HepG2 (cell line): ENCODE results near the gene MBTPS1. TPM values are rescaled to one million over a fixed set of nuclear protein-coding genes. Genes with fewer than 3 reads are reported as not detected.

Experiments used
- BRD4 ChIP-seq: sonication (generic); formaldehyde crosslinking; IDR thresholded peaks from 2 replicates; pipeline ENCODE4 v1.4.0; 2020; ENCODE audit warnings: missing genetic modification reagents
- CHCHD3 ChIP-seq: sonication (generic); formaldehyde crosslinking; IDR thresholded peaks from 2 replicates; pipeline ENCODE4 v1.8.0; 2022; ENCODE audit warnings: mild to moderate bottlenecking, missing genetic modification reagents, moderate library complexity
- KDM1A ChIP-seq: IDR thresholded peaks from 2 replicates; pipeline ENCODE4 v1.6.1; 2016; ENCODE audit warnings: missing compliant biosample characterization
- LRRFIP1 ChIP-seq: sonication (generic); formaldehyde crosslinking; conservative IDR thresholded peaks from 2 replicates; pipeline ENCODE4 v1.4.0; 2020; ENCODE audit warnings: missing genetic modification reagents
- RFXANK ChIP-seq: IDR thresholded peaks from 2 replicates; pipeline ENCODE4 v1.6.1; 2016
- SNAPC4 ChIP-seq: sonication (generic); formaldehyde crosslinking; IDR thresholded peaks from 2 replicates; pipeline ENCODE4 v1.4.0; 2020; ENCODE audit warnings: mild to moderate bottlenecking, missing genetic modification reagents
- SOX5 ChIP-seq: IDR thresholded peaks from 2 replicates; pipeline ENCODE4 v1.6.1; 2016; ENCODE audit warnings: borderline replicate concordance
- SPEN ChIP-seq: sonication (generic); formaldehyde crosslinking; IDR thresholded peaks from 2 replicates; pipeline ENCODE4 v1.5.1; 2020; ENCODE audit warnings: low read depth, mild to moderate bottlenecking, missing genetic modification reagents
- TFAP4 ChIP-seq: sonication (generic); IDR thresholded peaks from 2 replicates; pipeline ENCODE4 v1.6.1; 2016; ENCODE audit warnings: low read depth, borderline replicate concordance
- ZFP90 ChIP-seq: sonication (generic); formaldehyde crosslinking; IDR thresholded peaks from 2 replicates; pipeline ENCODE4 v1.8.0; 2022; ENCODE audit warnings: missing genetic modification reagents, mild to moderate bottlenecking, inconsistent platforms, borderline replicate concordance
- ZKSCAN5 ChIP-seq: sonication (generic); formaldehyde crosslinking; IDR thresholded peaks from 2 replicates; pipeline ENCODE4 v1.5.1; 2020; ENCODE audit warnings: mild to moderate bottlenecking, missing genetic modification reagents
- ZNF572 ChIP-seq: sonication (generic); formaldehyde crosslinking; IDR thresholded peaks from 2 replicates; pipeline ENCODE4 v1.5.1; 2020; ENCODE audit warnings: mild to moderate bottlenecking, missing genetic modification reagents
- ZNF576 ChIP-seq: sonication (generic); formaldehyde crosslinking; IDR thresholded peaks from 2 replicates; pipeline ENCODE4 v1.4.0; 2020; ENCODE audit warnings: mild to moderate bottlenecking, missing genetic modification reagents
- ZNF660 ChIP-seq: sonication (generic); formaldehyde crosslinking; IDR thresholded peaks from 2 replicates; pipeline ENCODE4 v1.5.1; 2020; ENCODE audit warnings: mild to moderate bottlenecking, low read depth, missing genetic modification reagents, borderline replicate concordance
- ZNF737 ChIP-seq: sonication (generic); formaldehyde crosslinking; IDR thresholded peaks from 2 replicates; pipeline ENCODE4 v1.5.0; 2020; ENCODE audit warnings: missing genetic modification reagents, mild to moderate bottlenecking, borderline replicate concordance
- ZSCAN20 ChIP-seq: sonication (generic); formaldehyde crosslinking; IDR thresholded peaks from 2 replicates; pipeline ENCODE4 v1.4.0; 2020; ENCODE audit warnings: missing genetic modification reagents, mild to moderate bottlenecking, borderline replicate concordance
- polyA plus RNA-seq, 8 experiments: library from polyadenylated mRNA; depleted of rRNA in 3 of 8; stranded (reverse) in 7 of 8; unstranded in 1 of 8; fragments of >200 nt; fragmentation: Illumina TruSeq in 4 of 8; extraction: Trizol in 4 of 8; gene quantifications; 2 replicates each; pipeline versions ENCODE4 v1.2.1 to v1.2.3, GENCODE V29; 2011 to 2016; ENCODE audit warnings: low read depth in 4 of 8, missing spikeins in 1 of 8, mixed read lengths in 1 of 8; ENCODE audit not compliant: insufficient read depth in 1 of 8
- total RNA-seq, 5 experiments: library from RNA; depleted of rRNA; stranded (reverse); fragments of >200 nt; fragmentation: Illumina TruSeq; extraction: Trizol; gene quantifications; 2 replicates each; pipeline ENCODE4 v1.2.3, GENCODE V29; 2016; ENCODE audit warnings: low read depth in 1 of 5
- TF ChIP-seq, protein P1 (sequence below): sonication (generic); formaldehyde crosslinking; IDR thresholded peaks from 2 replicates; pipeline ENCODE4 v1.4.0; 2020; ENCODE audit warnings: missing genetic modification reagents, mild to moderate bottlenecking, borderline replicate concordance

Gene MBTPS1
- total and polyA plus RNA-seq, 2 of the 13 experiments (the other 11 are each of a cell fraction or from before 2014, with no cell fraction given): 56.7 to 91.3 TPM

- peak; percentile 66; the same call in 1 of the 2 replicates for TF ChIP-seq SNAPC4 (CRISPR knock-in tag)
- TF ChIP-seq LRRFIP1 (CRISPR knock-in tag): no peak
- TF ChIP-seq ZNF572 (CRISPR knock-in tag): peak; percentile 98; the same call in 1 of the 2 replicates
- TF ChIP-seq ZNF576 (CRISPR knock-in tag): peak; percentile 91; the same call in 1 of the 2 replicates
- peak; percentile 54; the same call in 1 of the 2 replicates for TF ChIP-seq SOX5 (CRISPR knock-in tag)
- peak; percentile 33; the same call in 1 of the 2 replicates for TF ChIP-seq ZFP90 (CRISPR knock-in tag)
- TF ChIP-seq, protein P1, sequence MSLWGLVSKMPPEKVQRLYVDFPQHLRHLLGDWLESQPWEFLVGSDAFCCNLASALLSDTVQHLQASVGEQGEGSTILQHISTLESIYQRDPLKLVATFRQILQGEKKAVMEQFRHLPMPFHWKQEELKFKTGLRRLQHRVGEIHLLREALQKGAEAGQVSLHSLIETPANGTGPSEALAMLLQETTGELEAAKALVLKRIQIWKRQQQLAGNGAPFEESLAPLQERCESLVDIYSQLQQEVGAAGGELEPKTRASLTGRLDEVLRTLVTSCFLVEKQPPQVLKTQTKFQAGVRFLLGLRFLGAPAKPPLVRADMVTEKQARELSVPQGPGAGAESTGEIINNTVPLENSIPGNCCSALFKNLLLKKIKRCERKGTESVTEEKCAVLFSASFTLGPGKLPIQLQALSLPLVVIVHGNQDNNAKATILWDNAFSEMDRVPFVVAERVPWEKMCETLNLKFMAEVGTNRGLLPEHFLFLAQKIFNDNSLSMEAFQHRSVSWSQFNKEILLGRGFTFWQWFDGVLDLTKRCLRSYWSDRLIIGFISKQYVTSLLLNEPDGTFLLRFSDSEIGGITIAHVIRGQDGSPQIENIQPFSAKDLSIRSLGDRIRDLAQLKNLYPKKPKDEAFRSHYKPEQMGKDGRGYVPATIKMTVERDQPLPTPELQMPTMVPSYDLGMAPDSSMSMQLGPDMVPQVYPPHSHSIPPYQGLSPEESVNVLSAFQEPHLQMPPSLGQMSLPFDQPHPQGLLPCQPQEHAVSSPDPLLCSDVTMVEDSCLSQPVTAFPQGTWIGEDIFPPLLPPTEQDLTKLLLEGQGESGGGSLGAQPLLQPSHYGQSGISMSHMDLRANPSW: peak; percentile 96; the same call in 1 of the 2 replicates
- TF ChIP-seq ZNF737 (CRISPR knock-in tag): peak; percentile 89; the same call in 1 of the 2 replicates
- 0 out of 2 replicates have a peak, but pooled peaks have one; percentile 22 for TF ChIP-seq ZNF660 (CRISPR knock-in tag)
- TF ChIP-seq KDM1A: peak; percentile 65; the same call in 1 of the 2 replicates
- TF ChIP-seq ZSCAN20 (CRISPR knock-in tag): peak; percentile 63; the same call in 1 of the 2 replicates
- no peak; the same call in none of the 2 replicates for TF ChIP-seq BRD4 (CRISPR knock-in tag)
- TF ChIP-seq TFAP4: peak; percentile 97
- TF ChIP-seq SPEN (CRISPR knock-in tag): peak; percentile 99
- TF ChIP-seq CHCHD3 (CRISPR knock-in tag): no peak
- TF ChIP-seq ZKSCAN5: no peak
- peak; percentile 48; the same call in 1 of the 2 replicates for TF ChIP-seq RFXANK (CRISPR knock-in tag)
These were observed at the start of gene MBTPS1 (continued) for GRCh38 chr16:84116720-84117493.
